Measurements from ENCODE around the gene MLLT6. TPM values are rescaled to one million over a fixed set of nuclear protein-coding genes. Genes with fewer than 3 reads are reported as not detected.

MLLT6 gene
- total RNA-seq, 1 experiment from 2014 or later, result 127 TPM

GRCh38 chr17:38673707-38674013, 31.4 kb upstream of the MLLT6 start:
- ChIA-PET POLR2A (ENCODE audit: unreplicated experiment) (no interaction called here), CTCF (no interaction called here)
- no peak overlapping the region for H3K27ac ChIP-seq
- H4K20me1 ChIP-seq (ENCODE audit: insufficient read depth), result no peaks in the 10 kb centered on the region
- H3K9me3 ChIP-seq (ENCODE audit: insufficient read depth, low read depth), result no peaks in the 10 kb centered on the region
- H3K9me2 ChIP-seq (ENCODE audit: insufficient read depth), result no peaks in the 10 kb centered on the region
- peak overlapping the region; percentile 95 for H3K4me3 ChIP-seq
- 0 out of 2 replicates have a peak, but pooled peaks cover 4% of the 10 kb centered on the region for H3K79me2 ChIP-seq (ENCODE audit: low read depth)
- peaks cover 13% of the 10 kb centered on the region for H3F3A ChIP-seq (ENCODE audit: insufficient read depth, low read depth)
- H3K36me3 ChIP-seq (ENCODE audit: low read depth), result no peaks in the 10 kb centered on the region
- no peak for DNase-seq
- H3K4me1 ChIP-seq (replicated peaks; ENCODE audit: insufficient read depth), result peaks cover 23% of the 10 kb centered on the region
- no peaks in the 10 kb centered on the region for H3K27me3 ChIP-seq (ENCODE audit: insufficient read depth, low read depth)
- H3K4me2 ChIP-seq, result peak overlapping the region; percentile 92
- no peak for TF ChIP-seq EZH2 (IDR thresholded peaks at IDR 0.05; ENCODE audit: low read depth)
- no peak for TF ChIP-seq CTCF (conservative IDR thresholded peaks at IDR 0.05)
- no TSS peak for BruUV-seq (replicated peaks)
- H2AFZ ChIP-seq, result peak overlapping the region; percentile 91
- intact Hi-C loops (cut with micrococcal nuclease; ENCODE audit: unreplicated experiment), result loop anchor here (2.0 to 10.0 kb wide), 2 partner anchors 29 to 571 kb away; no protein-coding TSS in a partner anchor

- Histone ChIP-seq H3K79me2 (ENCODE audit: low read depth) (0 out of 2 replicates have a peak, but pooled peaks cover 4% of the 10 kb centered on the region), H3K4me2 (peak overlapping the region; percentile 92), H3K27me3 (ENCODE audit: insufficient read depth, low read depth) (no peaks in the 10 kb centered on the region), H3K4me1 (replicated peaks; ENCODE audit: insufficient read depth) (peaks cover 23% of the 10 kb centered on the region), H3F3A (ENCODE audit: insufficient read depth, low read depth) (peaks cover 13% of the 10 kb centered on the region), H3K4me3 (peak overlapping the region; percentile 95), H3K27ac (no peak overlapping the region), H3K9me2 (ENCODE audit: insufficient read depth) (no peaks in the 10 kb centered on the region), H4K20me1 (ENCODE audit: insufficient read depth) (no peaks in the 10 kb centered on the region), H2AFZ (peak overlapping the region; percentile 91), H3K9me3 (ENCODE audit: insufficient read depth, low read depth) (no peaks in the 10 kb centered on the region), H3K36me3 (ENCODE audit: low read depth) (no peaks in the 10 kb centered on the region)
- TF ChIP-seq CTCF (conservative IDR thresholded peaks at IDR 0.05) (peak; percentile 37; the same call in 1 of the 2 replicates), EZH2 (IDR thresholded peaks at IDR 0.05; ENCODE audit: low read depth) (no peak)
- DNase-seq, result peak in 1 of 2 experiments; percentile 30
- CTCF ChIA-PET, result no interaction called here
- intact Hi-C loops (cut with micrococcal nuclease; ENCODE audit: unreplicated experiment), result loop anchor here (2.0 to 10.0 kb wide), 2 partner anchors 29 to 571 kb away; no protein-coding TSS in a partner anchor
- BruUV-seq (replicated peaks), result TSS peak; percentile 45
- POLR2A ChIA-PET (ENCODE audit: unreplicated experiment), result no interaction called here
Observed at GRCh38 chr17:38674014-38674748, 30.9 kb upstream of the MLLT6 start.

- Histone ChIP-seq H3K36me3 (ENCODE audit: low read depth) (no peaks in the 10 kb centered on the region), H4K20me1 (ENCODE audit: insufficient read depth) (no peaks in the 10 kb centered on the region), H3K27ac (no peak within 1 kb of the TSS), H2AFZ (peak within 1 kb of the TSS; percentile 91), H3K27me3 (ENCODE audit: insufficient read depth, low read depth) (no peaks in the 10 kb centered on the region), H3K79me2 (ENCODE audit: low read depth) (0 out of 2 replicates have a peak, but pooled peaks cover 4% of the 10 kb centered on the region), H3F3A (ENCODE audit: insufficient read depth, low read depth) (peaks cover 13% of the 10 kb centered on the region), H3K4me1 (replicated peaks; ENCODE audit: insufficient read depth) (peaks cover 23% of the 10 kb centered on the region), H3K4me3 (peak within 1 kb of the TSS; percentile 95), H3K4me2 (peak within 1 kb of the TSS; percentile 92), H3K9me3 (ENCODE audit: insufficient read depth, low read depth) (no peaks in the 10 kb centered on the region), H3K9me2 (ENCODE audit: insufficient read depth) (no peaks in the 10 kb centered on the region)
- DNase-seq, result peak; percentile 62 to 89
- ChIA-PET CTCF (no interaction called here), POLR2A (ENCODE audit: unreplicated experiment) (no interaction called here)
- BruUV-seq (replicated peaks), result no TSS peak
- intact Hi-C loops (cut with micrococcal nuclease; ENCODE audit: unreplicated experiment), result loop anchor here (2.0 to 10.0 kb wide), 4 partner anchors 28 to 570 kb away; partner anchors contain the start of genes LASP1 and PLXDC1
- TF ChIP-seq CTCF (conservative IDR thresholded peaks at IDR 0.05), result no peak; the same call in 1 of the 2 replicates
- no peak for TF ChIP-seq EZH2 (IDR thresholded peaks at IDR 0.05; ENCODE audit: low read depth)
Observed at GRCh38 chr17:38674749-38675615, 30.1 kb upstream of the MLLT6 start, which contains the start of gene EPOP. Gene EPOP, minus strand, starts transcription at chr17:38674957. Its CDS starts 462 bp downstream, at chr17:38674495.

Measured in PC-9 (cell line).